Stimulated activated CD4-positive, alpha-beta T cell treated with anti-CD3 and anti-CD28 coated beads, TNF-alpha, amount 100 ng/mL, for 4 hours (primary cell): ENCODE data around the gene DGKK.
"Not testable (repeated sequence)": the region's sequence is repeated elsewhere in the genome, so short reads cannot be mapped to it uniquely, and the experiment has no call there.

Experiments used
- DNase-seq, 3 experiments: peaks; one replicate each; pipeline ENCODE4 v3.0.0-alpha.2; 2020; ENCODE audit warnings: low read depth in 3 of 3

DGKK gene

DNA sequence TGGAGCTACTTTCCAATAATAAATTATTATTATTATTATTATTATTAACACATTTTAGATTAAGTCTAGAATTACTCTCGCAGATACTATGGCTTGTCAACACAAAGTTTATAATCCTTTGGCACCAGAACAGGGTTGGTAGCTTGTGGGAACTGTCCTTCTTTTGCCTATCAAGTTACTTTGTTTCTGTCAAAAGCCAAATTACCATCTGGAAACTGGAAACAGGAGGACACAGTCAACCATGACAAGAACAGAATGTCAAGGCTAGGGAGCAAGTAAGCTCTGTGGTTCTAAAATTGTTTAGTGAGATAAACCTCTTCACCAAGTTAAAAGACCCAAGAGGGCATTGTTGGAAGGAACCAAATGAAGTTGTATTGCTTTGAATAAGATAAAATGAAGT is 42.5 kb downstream of the DGKK start:
- no peak for DNase-seq

DNA sequence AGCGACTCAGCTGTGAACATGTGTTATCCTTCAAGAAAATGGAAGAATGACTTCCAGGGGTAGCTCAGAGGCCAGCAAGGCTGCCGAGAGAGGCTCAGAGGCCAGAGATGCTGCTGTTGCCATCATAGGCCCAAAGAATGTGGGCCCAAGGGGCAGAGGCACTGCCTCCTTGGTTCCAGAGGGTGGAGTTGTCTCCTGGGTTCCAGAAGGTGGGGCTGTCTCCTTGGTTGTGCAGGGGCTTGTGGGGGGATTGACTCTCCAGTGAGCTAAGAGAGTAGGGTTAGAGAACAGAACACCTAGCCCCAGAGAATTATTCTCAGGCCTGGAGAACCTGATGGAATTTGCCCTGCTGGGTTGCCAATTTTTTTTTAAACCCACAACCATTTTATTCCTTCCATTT is 62.6 kb downstream of the DGKK start:
- DNase-seq = no peak

DNA sequence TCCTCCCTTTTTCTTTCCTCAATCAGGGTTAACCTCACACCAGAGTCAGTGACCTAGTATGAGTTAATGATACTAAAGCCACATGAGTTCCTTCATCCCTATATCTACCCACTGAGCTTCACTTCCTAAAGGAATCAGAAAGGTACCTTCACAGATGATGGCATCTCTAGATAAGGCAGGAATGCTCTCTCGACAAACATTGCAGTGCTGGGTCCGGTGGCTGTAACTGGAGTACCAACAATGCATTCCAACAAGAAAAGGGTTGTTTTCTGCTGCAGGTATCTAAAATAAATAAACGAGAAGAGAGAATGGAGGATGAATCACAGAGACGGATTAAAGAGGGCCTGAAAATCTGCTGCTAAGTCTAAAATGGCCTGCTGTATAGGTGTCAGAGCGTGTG is 66.7 kb downstream of the DGKK start:
- DNase-seq = no peak

DNA sequence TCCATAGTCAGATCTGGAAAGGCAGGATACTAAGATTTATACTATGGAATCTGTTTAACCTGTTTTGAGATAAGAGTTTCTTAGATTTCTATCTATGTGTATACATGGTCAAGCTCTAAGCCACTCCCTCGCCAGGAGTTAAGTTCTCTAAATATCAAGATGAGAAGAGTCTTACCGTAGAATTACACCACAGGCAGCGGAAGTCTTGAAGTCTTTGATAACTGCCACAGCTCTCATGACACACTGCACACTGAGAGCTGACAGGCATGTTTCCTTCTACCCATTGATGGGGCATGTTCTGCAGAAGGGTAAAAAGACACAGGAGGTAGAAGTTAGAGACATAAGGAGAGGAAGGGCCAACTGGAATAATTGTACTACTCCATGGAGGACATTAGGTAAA is 67.7 kb downstream of the DGKK start:
- no peak for DNase-seq

DNA sequence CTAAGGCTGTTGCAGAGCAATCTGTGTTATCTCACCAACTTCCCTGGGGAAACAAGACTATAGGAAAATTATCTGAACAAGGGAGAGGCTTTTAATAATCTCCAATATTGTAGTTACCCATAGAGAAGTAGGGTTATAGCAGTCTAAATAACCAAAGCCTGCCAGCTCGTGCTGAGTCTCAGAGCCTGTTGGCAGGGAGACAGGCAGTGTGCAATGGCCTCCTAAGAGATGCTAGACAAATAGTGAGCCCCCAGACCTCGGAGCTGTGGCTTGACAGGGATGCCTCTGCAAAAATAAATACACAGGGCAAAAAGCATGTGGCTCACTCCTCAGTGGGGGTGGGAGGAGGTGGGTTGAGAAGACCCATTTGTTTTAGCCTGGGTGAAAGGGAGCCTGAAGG is 76.7 kb downstream of the DGKK start:
- DNase-seq = no peak

DNA sequence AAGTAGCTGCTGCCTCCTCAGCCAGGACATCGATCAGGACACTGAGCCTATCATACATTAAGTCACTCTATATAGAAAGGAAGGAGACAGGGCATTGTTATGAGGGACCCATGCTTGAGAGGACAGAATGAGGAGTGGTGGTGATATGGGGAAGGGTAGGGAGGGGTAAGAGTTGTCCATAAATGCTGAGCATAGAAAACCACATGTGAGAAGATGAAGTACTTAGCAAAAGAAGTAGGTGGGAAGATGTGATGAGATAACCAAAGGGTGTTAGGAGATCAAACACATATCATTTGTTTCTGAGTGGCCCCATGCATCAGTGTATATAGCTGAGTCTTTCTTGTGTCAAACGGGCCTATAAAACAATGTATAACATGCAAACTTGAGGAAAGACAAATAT is 84.1 kb downstream of the DGKK start:
- no peak for DNase-seq

DNA sequence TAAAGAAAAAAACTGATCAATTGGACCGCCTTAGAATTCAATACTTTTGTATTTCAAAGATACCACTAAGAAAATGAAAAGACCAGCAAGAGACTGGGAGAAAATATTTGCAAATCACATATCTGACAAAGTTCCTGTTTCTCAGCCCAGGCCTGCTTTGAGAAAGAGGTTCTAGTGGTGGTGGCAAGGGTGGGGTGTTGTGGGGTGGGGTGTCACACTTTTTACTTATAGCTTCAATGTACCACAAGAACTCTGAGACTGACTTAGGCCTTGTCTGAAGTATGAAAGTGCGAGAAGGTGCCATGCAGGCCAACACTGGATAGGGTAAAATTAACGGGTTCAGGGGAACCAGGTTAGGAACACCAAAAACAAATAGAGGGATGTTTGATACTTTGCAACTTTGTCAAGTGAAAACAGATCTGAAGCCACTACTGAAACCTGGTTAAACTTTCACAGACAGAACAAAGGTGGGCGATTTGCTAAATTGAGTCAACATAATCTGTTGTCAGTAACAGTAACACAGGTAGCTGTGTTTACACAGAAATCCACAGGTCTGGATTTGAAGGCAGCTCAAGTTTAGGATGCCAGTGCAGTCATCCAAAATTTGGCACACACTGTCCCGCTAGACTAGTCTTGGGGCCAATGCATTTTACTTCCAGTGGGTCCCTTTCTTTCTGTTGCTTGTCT is 88.8 kb downstream of the DGKK start:
- DNase-seq = no peak

DNA sequence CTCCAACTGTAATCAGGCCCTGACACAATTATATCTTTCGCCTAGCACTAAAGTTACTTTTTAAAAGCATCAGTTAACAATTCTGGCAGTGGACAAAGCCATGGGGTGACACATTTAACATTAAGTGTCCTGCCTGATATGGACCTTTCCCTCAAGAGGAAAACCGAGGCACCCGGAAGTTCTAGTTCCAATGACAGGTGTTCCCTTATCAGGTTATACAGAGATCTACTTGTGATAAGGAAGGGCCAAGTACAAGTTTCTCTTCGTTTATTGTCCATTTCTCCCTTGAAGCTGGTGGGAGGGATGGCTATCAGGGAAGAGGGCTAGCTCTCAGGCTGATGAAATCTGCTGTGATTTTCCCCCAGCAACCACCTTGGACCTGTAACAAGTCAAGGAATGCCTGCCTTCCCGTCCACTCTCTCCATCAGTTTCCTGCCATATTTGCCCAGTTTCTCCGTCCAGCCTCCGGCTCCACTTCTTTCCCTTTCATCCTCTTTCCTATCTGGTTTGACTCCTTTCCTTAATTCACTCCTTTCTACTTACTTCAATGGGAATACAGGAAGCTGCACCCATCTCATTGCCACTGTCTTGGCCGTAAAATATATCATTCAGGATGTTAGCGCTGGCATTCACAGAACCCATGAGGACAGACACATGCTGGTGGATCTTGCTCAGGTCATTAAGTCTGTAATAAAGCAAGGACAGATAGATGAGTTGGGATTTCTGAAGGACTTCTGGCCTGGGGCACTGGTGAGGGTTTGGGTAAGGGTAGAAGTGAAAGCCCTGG is 95.0 kb downstream of the DGKK start:
- DNase-seq = no peak

DNA sequence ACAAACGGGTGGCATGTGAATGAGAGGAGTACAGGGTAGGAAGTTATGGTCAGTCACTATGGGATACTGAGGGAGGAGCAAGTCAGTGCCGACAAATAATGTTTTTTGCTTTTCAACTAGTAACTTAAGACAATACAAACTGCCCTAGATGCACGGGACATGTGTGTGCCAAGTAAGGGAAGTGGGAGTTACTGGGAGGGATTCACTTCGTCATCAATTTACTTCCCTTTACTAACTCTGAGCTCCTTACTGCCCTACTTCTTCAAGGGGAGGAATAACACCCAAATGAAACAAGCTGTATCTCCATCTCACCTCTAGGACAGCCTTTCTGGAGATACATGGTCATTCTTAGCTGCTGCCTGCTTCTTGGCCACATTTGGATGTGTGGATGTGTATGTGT is 97.7 kb downstream of the DGKK start:
- no peak for DNase-seq

DNA sequence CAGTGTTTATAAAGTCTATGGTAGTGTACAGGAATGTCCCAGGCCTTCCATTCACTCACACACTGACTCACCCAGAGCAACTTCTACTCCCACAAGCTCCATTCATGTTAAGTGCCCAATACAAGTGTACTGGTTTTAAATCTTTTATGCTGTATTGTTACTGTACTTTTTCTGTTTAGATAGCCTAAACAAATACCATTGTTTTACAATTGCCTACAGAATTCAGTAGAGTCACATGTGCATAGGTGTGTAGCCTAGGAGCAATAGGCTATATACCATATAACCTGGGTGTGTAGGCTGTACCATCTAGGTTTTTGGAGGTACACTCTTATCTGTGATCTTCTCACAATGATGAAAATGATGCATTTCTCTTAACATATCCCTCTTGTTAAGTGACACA is 126.7 kb downstream of the DGKK start:
- no peak for DNase-seq

DNA sequence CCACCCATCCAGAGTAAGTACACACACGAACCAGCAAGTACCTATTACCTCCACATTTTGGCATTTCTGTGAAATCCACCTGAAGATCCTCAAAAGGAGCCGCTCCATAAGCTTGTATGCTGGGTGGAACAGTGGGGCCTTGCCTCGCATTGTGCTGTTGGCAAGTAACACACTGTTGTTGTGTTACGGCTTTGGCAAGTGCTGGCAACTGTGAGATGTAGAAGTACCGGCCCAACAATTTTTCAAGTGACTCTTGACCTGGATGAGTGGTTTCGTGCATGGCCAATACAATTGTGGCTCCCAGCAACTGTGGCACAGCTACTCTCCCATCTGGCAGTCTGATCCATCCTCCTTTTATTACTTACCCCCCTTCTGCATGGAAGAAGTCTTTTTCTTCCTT is 137.3 kb downstream of the DGKK start:
- no peak for DNase-seq

DNA sequence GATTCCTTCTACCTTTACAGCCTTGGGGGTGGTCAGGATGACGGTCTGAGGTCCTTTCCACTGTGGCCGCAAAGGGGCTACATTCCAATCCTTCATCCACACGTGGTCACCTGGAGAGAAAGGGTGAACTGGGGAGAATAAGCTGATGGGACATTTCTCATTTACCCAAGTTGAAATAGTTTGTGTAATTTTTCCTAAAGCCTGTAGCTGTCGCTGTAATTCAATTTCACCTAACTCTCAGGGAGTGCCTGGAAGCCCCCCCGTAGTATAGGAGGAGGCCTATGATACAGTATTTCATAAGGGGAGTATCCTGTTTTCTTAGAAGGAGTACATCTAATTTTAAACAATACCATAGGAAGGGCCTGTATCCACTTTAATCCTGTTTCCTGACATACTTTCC is 138.0 kb downstream of the DGKK start:
- not testable (repeated sequence) for DNase-seq

DNA sequence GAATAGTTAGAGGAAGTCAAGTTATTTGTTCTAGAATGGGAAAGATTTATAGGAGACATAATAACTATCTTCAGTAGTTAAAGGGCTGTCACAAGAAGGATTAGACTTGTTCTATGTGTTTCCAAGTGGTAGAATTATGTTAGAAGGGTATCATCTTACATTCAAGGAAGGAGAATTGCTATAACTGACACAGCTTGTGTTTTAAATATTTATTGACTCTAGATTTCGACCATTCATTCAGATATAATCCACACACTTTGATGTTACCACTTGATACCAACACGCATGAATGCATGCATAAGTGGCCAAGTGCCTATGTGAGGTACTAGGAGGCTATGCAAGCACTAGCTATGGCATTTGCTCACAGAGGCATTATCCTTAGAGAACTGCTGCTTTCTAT is 143.4 kb downstream of the DGKK start:
- DNase-seq = no peak
